Measurements from ENCODE around the gene ZDHHC16.
"Not testable (repeated sequence)": the region's sequence is repeated elsewhere in the genome, so short reads cannot be mapped to it uniquely, and the experiment has no call there.

Gene ZDHHC16

GRCh38 chr10:97435211-97435610, 10.8 kb upstream of the ZDHHC16 start:
- no peak for DNase-seq

- no peak for DNase-seq
Measured at GRCh38 chr10:97442277-97442676, 3.7 kb upstream of the ZDHHC16 start.

GRCh38 chr10:97444212-97444611, 1.8 kb upstream of the ZDHHC16 start:
- DNase-seq: no peak

- no peak for DNase-seq
Measured at GRCh38 chr10:97445357-97445721, 636 bp upstream of the ZDHHC16 start.

- DNase-seq: no peak
Measured at GRCh38 chr10:97450828-97451227, 4.9 kb downstream of the ZDHHC16 start.

GRCh38 chr10:97451605-97452004, 5.6 kb downstream of the ZDHHC16 start:
- no peak for DNase-seq

- DNase-seq: no peak
Measured at GRCh38 chr10:97452352-97452751, 6.4 kb downstream of the ZDHHC16 start.

- no peak for DNase-seq
Measured at GRCh38 chr10:97454330-97455036, 8.5 kb downstream of the ZDHHC16 start.

- no peak for DNase-seq
Measured at GRCh38 chr10:97456034-97456685, 10.2 kb downstream of the ZDHHC16 start.

- no peak for DNase-seq
Measured at GRCh38 chr10:97456686-97457065, 10.7 kb downstream of the ZDHHC16 start.

GRCh38 chr10:97459111-97459510, 13.1 kb downstream of the ZDHHC16 start:
- DNase-seq: no peak

- DNase-seq: no peak
Measured at GRCh38 chr10:97459933-97460332, 14.0 kb downstream of the ZDHHC16 start.

- no peak for DNase-seq
Measured at GRCh38 chr10:97462309-97462708, 16.3 kb downstream of the ZDHHC16 start.

GRCh38 chr10:97463363-97464132, 17.6 kb downstream of the ZDHHC16 start:
- peak; percentile 11 for DNase-seq

- DNase-seq: no peak
Measured at GRCh38 chr10:97464226-97464625, 18.3 kb downstream of the ZDHHC16 start.

- DNase-seq: no peak
Measured at GRCh38 chr10:97465982-97466381, 20.0 kb downstream of the ZDHHC16 start.

- no peak for DNase-seq
Measured at GRCh38 chr10:97466755-97467154, 20.8 kb downstream of the ZDHHC16 start.

GRCh38 chr10:97468162-97468561, 22.2 kb downstream of the ZDHHC16 start:
- DNase-seq: peak; percentile 67

- DNase-seq: not testable (repeated sequence)
Measured at GRCh38 chr10:97468781-97469180, 22.8 kb downstream of the ZDHHC16 start.

GRCh38 chr10:97474918-97475317, 28.9 kb downstream of the ZDHHC16 start:
- DNase-seq: no peak

GRCh38 chr10:97475936-97476594, 30.1 kb downstream of the ZDHHC16 start:
- no peak for DNase-seq

GRCh38 chr10:97479410-97479809, 33.4 kb downstream of the ZDHHC16 start:
- not testable (repeated sequence) for DNase-seq

- DNase-seq: no peak
Measured at GRCh38 chr10:97479939-97480338, 34.0 kb downstream of the ZDHHC16 start.

Measured in SHP77 treated with DMSO at 0.1 percent for 48 hours (cell line).